A549 (cell line): Measurements from ENCODE around the gene RRBP1. TPM values are rescaled to one million over a fixed set of nuclear protein-coding genes. Genes with fewer than 3 reads are reported as not detected.

Experiments
- ATAC-seq, 2 experiments: fragments of 200-7000 bp in 1 of 2; fragments of >200 bp in 1 of 2; cut with Nextera tagmentation in 1 of 2; cut with Tn5 transposase in 1 of 2; 3 replicates each; pipeline versions ENCODE4 v1.8.0 to v1.9.1; 2018 to 2020; ENCODE audit warnings: mild to moderate bottlenecking in 1 of 2, moderate library complexity in 1 of 2
- CTCF ChIA-PET: fragments of 300-600 bp; sonication (Branson Sonifier 250); formaldehyde crosslinking; extraction: SDS; loops from one replicate; lab custom pipeline; 2021; ENCODE audit warnings: antibody characterized with exemption, inconsistent platforms; lab: Yijun Ruan, JAX
- POLR2A ChIA-PET: fragments of 350-600 bp; formaldehyde crosslinking; extraction: SDS; loops from one replicate; lab custom pipeline; 2021; ENCODE audit warnings: antibody characterized with exemption, inconsistent platforms; lab: Yijun Ruan, JAX
- DNase-seq, 2 experiments: peaks; one replicate each; pipeline versions ENCODE4 v3.0.0 to v3.0.0-alpha.2; 2011 to 2016; ENCODE audit warnings: low read depth in 1 of 2, low spot score in 1 of 2
- FAIRE-seq: peaks from 2 replicates; lab custom pipeline; 2011; peaks lifted over from hg19 to GRCh38; lab: Jason Lieb, UNC
- H3K27ac ChIP-seq, 2 experiments: fragments of >200 bp; sonication (Bioruptor Twin); formaldehyde crosslinking; 3 replicates each; pipeline ENCODE4 v1.5.1; 2016 to 2017
- H3K4me1 ChIP-seq: fragments of >200 bp; sonication (Bioruptor Twin); formaldehyde crosslinking; 3 replicates; pipeline ENCODE4 v1.6.1; 2016
- H3K4me2 ChIP-seq: fragments of >200 bp; sonication (Bioruptor Twin); formaldehyde crosslinking; 3 replicates; pipeline ENCODE4 v1.6.1; 2016
- H3K4me3 ChIP-seq: fragments of >200 bp; sonication (Bioruptor Twin); formaldehyde crosslinking; 3 replicates; pipeline ENCODE4 v1.5.1; 2016
- H3K9me3 ChIP-seq: fragments of >200 bp; sonication (Bioruptor Twin); formaldehyde crosslinking; 3 replicates; pipeline ENCODE4 v1.6.1; 2016
- CEBPB ChIP-seq, 2 experiments: fragments of >200 bp in 1 of 2; sonication (Bioruptor Twin) in 1 of 2; formaldehyde crosslinking in 1 of 2; IDR thresholded peaks; 2 replicates each; pipeline ENCODE4 v1.6.1; 2012 to 2016
- E2F6 ChIP-seq: IDR thresholded peaks from 2 replicates; pipeline ENCODE4 v1.6.1; 2012; ENCODE audit warnings: low read depth, borderline replicate concordance
- EHF ChIP-seq: fragments of 250-450 bp; sonication (Bioruptor Pico); IDR thresholded peaks from 2 replicates; pipeline ENCODE4 v1.5.0; 2020; ENCODE audit warnings: mild to moderate bottlenecking
- ELK1 ChIP-seq: fragments of 150-350 bp; IDR thresholded peaks from 2 replicates; pipeline ENCODE4 v1.6.1; 2014; ENCODE audit warnings: low read depth, mild to moderate bottlenecking, low read length
- ESRRA ChIP-seq: fragments of 150-350 bp; IDR thresholded peaks from 2 replicates; pipeline ENCODE4 v1.6.1; 2014; ENCODE audit warnings: mild to moderate bottlenecking, low read length, borderline replicate concordance
- FOSB ChIP-seq: fragments of 250-450 bp; sonication (Bioruptor Pico); IDR thresholded peaks from 2 replicates; pipeline ENCODE4 v1.5.0; 2020; ENCODE audit warnings: mild to moderate bottlenecking, moderate library complexity
- HOXB13 ChIP-seq: fragments of 250-450 bp; sonication (Bioruptor Pico); IDR thresholded peaks from 2 replicates; pipeline ENCODE4 v1.5.0; 2020; ENCODE audit warnings: low read depth, mild to moderate bottlenecking, moderate library complexity
- KDM5A ChIP-seq: fragments of 200-600 bp; sonication (generic); IDR thresholded peaks from 2 replicates; pipeline ENCODE4 v1.6.1; 2016; ENCODE audit warnings: antibody characterized with exemption, mild to moderate bottlenecking
- NFE2L2 ChIP-seq: fragments of 150-350 bp; conservative IDR thresholded peaks from 2 replicates; pipeline ENCODE4 v1.6.1; 2014; ENCODE audit warnings: low read length
- NR3C1 ChIP-seq: fragments of >200 bp; sonication (Bioruptor Twin); formaldehyde crosslinking; IDR thresholded peaks from 3 replicates; pipeline ENCODE4 v1.6.1; 2017
- PHF8 ChIP-seq: fragments of 200-600 bp; sonication (generic); IDR thresholded peaks from 2 replicates; pipeline ENCODE4 v1.6.1; 2016; ENCODE audit warnings: low read depth, mild to moderate bottlenecking, antibody characterized with exemption, moderate library complexity, borderline replicate concordance
- POLR2A ChIP-seq: IDR thresholded peaks from 2 replicates; pipeline ENCODE4 v1.6.1; 2012; ENCODE audit warnings: mild to moderate bottlenecking, low read length
- POLR2AphosphoS2 ChIP-seq: conservative IDR thresholded peaks from 2 replicates; pipeline ENCODE4 v1.6.1; 2012; ENCODE audit warnings: low read length, improper control_type of control experiment, inconsistent platforms
- RARB ChIP-seq: fragments of 250-450 bp; sonication (Bioruptor Pico); IDR thresholded peaks from 2 replicates; pipeline ENCODE4 v1.8.0; 2021; ENCODE audit warnings: mild to moderate bottlenecking, moderate library complexity
- REST ChIP-seq: fragments of 200-600 bp; sonication (generic); IDR thresholded peaks from 2 replicates; pipeline ENCODE4 v1.6.1; 2016; ENCODE audit warnings: antibody characterized with exemption, mild to moderate bottlenecking, moderate library complexity
- RFX5 ChIP-seq: fragments of 450-650 bp; IDR thresholded peaks from 2 replicates; pipeline ENCODE4 v1.7.1; 2014; ENCODE audit warnings: antibody characterized with exemption, mild to moderate bottlenecking, moderate library complexity
- TFCP2L1 ChIP-seq: fragments of 250-450 bp; sonication (Bioruptor Pico); IDR thresholded peaks from 2 replicates; pipeline ENCODE4 v1.5.0; 2021; ENCODE audit warnings: mild to moderate bottlenecking
- ZC3H11A ChIP-seq: fragments of 450-650 bp; IDR thresholded peaks from 2 replicates; pipeline ENCODE4 v1.6.1; 2014; ENCODE audit warnings: antibody characterized with exemption, mild to moderate bottlenecking
- ZSCAN20 ChIP-seq: fragments of 250-450 bp; sonication (Bioruptor Pico); IDR thresholded peaks from 2 replicates; pipeline ENCODE4 v1.8.0; 2022; ENCODE audit warnings: mild to moderate bottlenecking, moderate library complexity
- WGBS: methylation state at CpG from one replicate; pipeline ENCODE4 v1.1.6; 2017; ENCODE audit errors: missing lambda C conversion rate; 5-methylcytosine and 5-hydroxymethylcytosine counted together
- polyA plus RNA-seq, 4 experiments: library from polyadenylated mRNA; depleted of rRNA in 3 of 4; stranded (reverse); fragments of >200 nt; fragmentation: RNase III in 1 of 4; extraction: RNeasy Plus Mini Kit Qiagen cat#74134 plus additional on column Dnase treatment in 1 of 4; gene quantifications; 2 replicates in 3 of 4; 3 replicates in 1 of 4; pipeline ENCODE4 v1.2.3, GENCODE V29; 2011 to 2017
- TF ChIP-seq, protein P1 (sequence below): IDR thresholded peaks from 2 replicates; pipeline ENCODE4 v1.6.1; 2012

Gene RRBP1
- polyA plus RNA-seq, 2 of the 4 experiments (the other 2 are of a cell fraction): 51.6 to 79.6 TPM

DNA sequence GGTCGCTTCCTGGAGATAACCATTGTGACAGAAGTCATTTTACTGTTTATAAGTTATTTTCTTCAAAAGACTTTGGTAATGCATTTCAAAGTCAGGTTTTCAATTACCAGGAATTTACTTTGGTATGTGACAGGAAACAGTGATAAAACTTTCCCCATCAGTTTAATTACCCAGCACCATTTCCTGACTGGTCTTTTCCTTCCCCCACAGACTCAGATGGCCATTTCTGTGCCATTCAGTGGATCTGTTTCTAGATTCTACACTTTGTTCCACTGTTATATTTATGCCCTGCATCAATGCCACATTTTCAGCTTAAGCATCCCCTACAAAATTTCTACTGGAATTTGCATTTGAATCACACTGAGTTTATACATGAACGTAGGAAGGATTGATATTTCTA is 16.3 kb downstream of the RRBP1 start:
- no peak for ATAC-seq
- POLR2A ChIA-PET: no interaction called here
- no peak overlapping the region for H3K27ac ChIP-seq

DNA sequence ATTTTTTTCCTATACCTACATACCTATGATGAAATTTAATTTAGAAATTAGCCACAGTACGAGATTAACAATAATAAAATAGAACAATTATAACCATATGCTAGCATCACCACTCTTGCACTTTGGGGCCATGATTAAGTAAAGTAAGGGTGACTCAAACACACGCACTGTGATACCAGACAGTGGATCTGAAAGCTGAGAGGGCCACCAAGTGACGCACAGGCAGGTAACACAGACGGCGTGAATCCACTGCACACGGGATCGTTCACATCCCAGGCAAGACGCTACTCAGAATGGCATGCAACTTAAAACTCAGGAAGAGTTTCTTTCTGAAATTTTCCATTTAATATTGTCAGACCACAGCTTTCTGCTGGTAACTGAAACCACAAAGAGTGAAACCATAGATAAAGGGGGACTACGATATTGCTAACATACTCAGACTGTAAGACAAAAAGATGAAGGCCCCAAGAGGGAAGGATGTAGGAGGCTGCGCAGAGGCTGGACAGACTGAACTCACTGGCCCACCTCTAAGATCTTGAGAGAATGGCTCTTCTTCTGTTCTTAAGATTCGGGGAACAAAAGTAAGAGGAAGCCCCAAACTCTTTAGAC is 17.9 kb downstream of the RRBP1 start:
- Histone ChIP-seq H3K4me3 (no peak overlapping the region), H3K9me3 (peaks cover 9% of the 10 kb centered on the region; the same call in 1 of the 3 replicates), H3K27ac (no peak overlapping the region), H3K4me1 (peaks cover 6% of the 10 kb centered on the region; the same call in 1 of the 3 replicates), H3K4me2 (no peak overlapping the region)
- ChIA-PET CTCF (interaction anchor here (0.8 to 3.0 kb wide), 4 partner anchors 10 to 18 kb away, joined by 3 to 10 read pairs (median 4); partner anchors contain the start of gene RRBP1), POLR2A (interaction anchor here (1.0 kb wide), 1 partner anchor 18 kb away, joined by 3 read pairs; the partner anchor contains the start of gene RRBP1)
- FAIRE-seq (no peak), ATAC-seq (no peak), DNase-seq (no peak)
- 93% methylated on average over 11 of the region's 11 CpGs for WGBS
- TF ChIP-seq E2F6 (no peak), HOXB13 (CRISPR knock-in tag) (no peak), REST (no peak), ZSCAN20 (CRISPR knock-in tag) (no peak), KDM5A (no peak), NFE2L2 (no peak), PHF8 (no peak), ELK1 (no peak)

More for the DNA sequence above, 16.3 kb downstream of the RRBP1 start:
- H3K4me1 ChIP-seq: peaks cover 6% of the 10 kb centered on the region; the same call in 1 of the 3 replicates
- 90% methylated on average over 2 of the region's 2 CpGs for WGBS
- H3K9me3 ChIP-seq: no peaks in the 10 kb centered on the region
- no peak overlapping the region for H3K4me2 ChIP-seq
- H3K4me3 ChIP-seq: no peak overlapping the region
- FAIRE-seq: no peak
- CTCF ChIA-PET: interaction anchor here (0.7 to 3.0 kb wide), 7 partner anchors 11 to 330 kb away, joined by 3 to 11 read pairs (median 4); partner anchors contain the start of gene RRBP1
- DNase-seq: no peak
- TF ChIP-seq, protein P1, sequence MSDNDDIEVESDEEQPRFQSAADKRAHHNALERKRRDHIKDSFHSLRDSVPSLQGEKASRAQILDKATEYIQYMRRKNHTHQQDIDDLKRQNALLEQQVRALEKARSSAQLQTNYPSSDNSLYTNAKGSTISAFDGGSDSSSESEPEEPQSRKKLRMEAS: no peak
- TF ChIP-seq ZC3H11A (no peak), POLR2A (no peak), RFX5 (no peak), TFCP2L1 (CRISPR knock-in tag) (no peak), CEBPB (IDR thresholded peaks at IDR 0.05) (no peak), EHF (CRISPR knock-in tag) (no peak), FOSB (CRISPR knock-in tag) (no peak), NR3C1 (no peak), ESRRA (no peak), RARB (CRISPR knock-in tag) (no peak), POLR2AphosphoS2 (no peak)
- TF ChIP-seq, all 56 proteins: peak for 0
